ENCODE data around the gene REEP6.

The REEP6 gene

DNA sequence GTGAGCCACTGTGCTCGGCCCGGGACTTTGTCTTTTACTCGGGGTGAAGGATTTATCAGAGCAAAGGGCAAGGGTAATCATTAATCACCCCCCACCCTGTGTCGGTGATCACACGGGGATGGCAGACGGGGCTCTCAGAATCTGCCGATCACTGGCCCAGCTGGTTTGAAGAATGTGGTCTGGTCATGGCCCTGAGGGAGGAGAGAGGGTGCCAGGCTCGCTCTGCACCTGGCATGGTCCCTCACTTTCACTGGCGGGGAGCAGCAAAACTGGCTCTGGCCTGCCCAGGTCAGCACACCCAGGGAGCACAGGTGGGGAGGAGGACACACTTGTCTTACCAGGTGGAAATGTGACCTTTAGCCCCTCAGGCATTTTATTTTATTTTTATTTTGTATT, 10.2 kb downstream of the REEP6 start:
- POLR2A ChIA-PET = no interaction called here
- WGBS (ENCODE audit: insufficient coverage) = 60% methylated on average over 1 of the region's 9 CpGs
- Histone ChIP-seq H3K27me3 (replicated peaks in 2 of 5; ENCODE audit: control insufficient read depth in 4 of 5, insufficient read depth in 5 of 5, low read length in 4 of 5) (peaks cover 0 to 38% (median 7%) of the 10 kb centered on the region in 5 experiments), H3K4me3 (ENCODE audit: control insufficient read depth in 1 of 7, extremely low read depth in 1 of 7, insufficient read depth in 4 of 7, low read depth in 2 of 7, low read length in 6 of 7) (no peak overlapping the region), H3K27ac (ENCODE audit: insufficient read depth in 1 of 2, low read depth in 1 of 2, low read length in 2 of 2, poor library complexity in 1 of 2, severe bottlenecking in 2 of 2) (no peak overlapping the region), H3K9me3 (ENCODE audit: control extremely low read depth in 1 of 5, control insufficient read depth in 4 of 5, insufficient read depth in 2 of 5, low read depth in 1 of 5, low read length in 4 of 5) (no peaks in the 10 kb centered on the region), H3K4me1 (ENCODE audit: control extremely low read depth in 1 of 4, control insufficient read depth in 4 of 4, insufficient read depth in 4 of 4, low read length in 3 of 4) (peaks cover 0 to 11% (median 7%) of the 10 kb centered on the region in 4 experiments), H3K36me3 (ENCODE audit: control insufficient read depth in 4 of 4, insufficient read depth in 4 of 4, low read length in 3 of 4) (no peaks in the 10 kb centered on the region)
- DNase-seq = no peak
- CTCF ChIA-PET = interaction anchor here (0.9 to 1.5 kb wide), 2 partner anchors 8 to 264 kb away, joined by 3 read pairs; no protein-coding TSS in a partner anchor

DNA sequence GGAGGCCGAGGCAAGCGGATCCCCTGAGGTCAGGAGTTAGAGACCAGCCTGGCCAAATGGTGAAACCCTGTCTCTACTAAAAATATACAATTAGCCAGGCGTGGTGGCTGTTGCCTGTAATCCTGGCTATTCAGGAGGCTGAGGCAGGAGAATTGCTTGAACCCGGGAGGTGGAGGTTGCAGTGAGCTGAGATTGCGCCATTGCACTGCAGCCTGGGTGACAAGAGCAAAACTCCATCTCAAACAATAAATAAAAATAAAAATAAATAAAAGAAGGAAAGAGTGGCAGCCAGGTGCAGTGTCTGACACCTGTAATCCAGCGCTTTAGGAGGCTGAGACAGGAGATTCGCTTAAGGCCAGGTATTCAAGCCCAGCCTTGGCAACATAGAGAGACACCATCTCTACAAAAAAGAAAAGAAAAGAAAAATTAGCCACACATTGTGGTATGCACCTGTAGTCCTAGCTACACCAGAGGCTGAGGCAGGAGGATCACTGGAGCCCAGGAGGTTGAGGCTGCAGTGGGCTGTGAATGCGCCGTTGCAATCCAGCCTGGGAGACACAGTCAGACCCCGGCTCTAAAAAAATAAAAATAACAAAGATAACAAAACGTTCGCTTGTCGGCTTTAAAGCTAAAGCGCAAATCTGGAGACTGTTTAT, 11.6 kb downstream of the REEP6 start:
- DNase-seq = no peak
- 71% methylated on average over 10 of the region's 14 CpGs for WGBS (ENCODE audit: insufficient coverage)
- Histone ChIP-seq H3K27me3 (replicated peaks in 2 of 5; ENCODE audit: control insufficient read depth in 4 of 5, insufficient read depth in 5 of 5, low read length in 4 of 5) (peaks cover 0 to 39% (median 7%) of the 10 kb centered on the region in 5 experiments), H3K36me3 (ENCODE audit: control insufficient read depth in 4 of 4, insufficient read depth in 4 of 4, low read length in 3 of 4) (no peaks in the 10 kb centered on the region), H3K4me3 (ENCODE audit: control insufficient read depth in 1 of 7, extremely low read depth in 1 of 7, insufficient read depth in 4 of 7, low read depth in 2 of 7, low read length in 6 of 7) (no peak overlapping the region), H3K4me1 (ENCODE audit: control extremely low read depth in 1 of 4, control insufficient read depth in 4 of 4, insufficient read depth in 4 of 4, low read length in 3 of 4) (peaks cover 0 to 15% (median 9%) of the 10 kb centered on the region in 4 experiments), H3K9me3 (ENCODE audit: control extremely low read depth in 1 of 5, control insufficient read depth in 4 of 5, insufficient read depth in 2 of 5, low read depth in 1 of 5, low read length in 4 of 5) (no peaks in the 10 kb centered on the region), H3K27ac (ENCODE audit: insufficient read depth in 1 of 2, low read depth in 1 of 2, low read length in 2 of 2, poor library complexity in 1 of 2, severe bottlenecking in 2 of 2) (no peak overlapping the region)
- CTCF ChIA-PET = no interaction called here
- POLR2A ChIA-PET = no interaction called here

- WGBS (ENCODE audit: insufficient coverage) = 7% methylated on average over 49 of the region's 49 CpGs
- POLR2A ChIA-PET = no interaction called here
- CTCF ChIA-PET = interaction anchor here (1.0 kb wide), 1 partner anchor 37 kb away, joined by 3 read pairs; no protein-coding TSS in a partner anchor
- peaks cover 0 to 39% (median 7%) of the 10 kb centered on the region in 5 experiments for H3K27me3 ChIP-seq (replicated peaks in 2 of 5; ENCODE audit: control insufficient read depth in 4 of 5, insufficient read depth in 5 of 5, low read length in 4 of 5)
- H3K4me3 ChIP-seq (ENCODE audit: control insufficient read depth in 1 of 7, extremely low read depth in 1 of 7, insufficient read depth in 4 of 7, low read depth in 2 of 7, low read length in 6 of 7) = peak overlapping the region in 1 of 7 experiments; percentile 34
- H3K36me3 ChIP-seq (ENCODE audit: control insufficient read depth in 4 of 4, insufficient read depth in 4 of 4, low read length in 3 of 4) = no peaks in the 10 kb centered on the region
- peak; percentile 53 to 72 (median 69) for DNase-seq
- H3K4me1 ChIP-seq (ENCODE audit: control extremely low read depth in 1 of 4, control insufficient read depth in 4 of 4, insufficient read depth in 4 of 4, low read length in 3 of 4) = peaks cover 0 to 19% (median 13%) of the 10 kb centered on the region in 4 experiments
- no peak overlapping the region for H3K27ac ChIP-seq (ENCODE audit: insufficient read depth in 1 of 2, low read depth in 1 of 2, low read length in 2 of 2, poor library complexity in 1 of 2, severe bottlenecking in 2 of 2)
- no peaks in the 10 kb centered on the region for H3K9me3 ChIP-seq (ENCODE audit: control extremely low read depth in 1 of 5, control insufficient read depth in 4 of 5, insufficient read depth in 2 of 5, low read depth in 1 of 5, low read length in 4 of 5)
Measured at GRCh38 chr19:1503089-1503924, 12.3 kb downstream of the REEP6 start.

DNA sequence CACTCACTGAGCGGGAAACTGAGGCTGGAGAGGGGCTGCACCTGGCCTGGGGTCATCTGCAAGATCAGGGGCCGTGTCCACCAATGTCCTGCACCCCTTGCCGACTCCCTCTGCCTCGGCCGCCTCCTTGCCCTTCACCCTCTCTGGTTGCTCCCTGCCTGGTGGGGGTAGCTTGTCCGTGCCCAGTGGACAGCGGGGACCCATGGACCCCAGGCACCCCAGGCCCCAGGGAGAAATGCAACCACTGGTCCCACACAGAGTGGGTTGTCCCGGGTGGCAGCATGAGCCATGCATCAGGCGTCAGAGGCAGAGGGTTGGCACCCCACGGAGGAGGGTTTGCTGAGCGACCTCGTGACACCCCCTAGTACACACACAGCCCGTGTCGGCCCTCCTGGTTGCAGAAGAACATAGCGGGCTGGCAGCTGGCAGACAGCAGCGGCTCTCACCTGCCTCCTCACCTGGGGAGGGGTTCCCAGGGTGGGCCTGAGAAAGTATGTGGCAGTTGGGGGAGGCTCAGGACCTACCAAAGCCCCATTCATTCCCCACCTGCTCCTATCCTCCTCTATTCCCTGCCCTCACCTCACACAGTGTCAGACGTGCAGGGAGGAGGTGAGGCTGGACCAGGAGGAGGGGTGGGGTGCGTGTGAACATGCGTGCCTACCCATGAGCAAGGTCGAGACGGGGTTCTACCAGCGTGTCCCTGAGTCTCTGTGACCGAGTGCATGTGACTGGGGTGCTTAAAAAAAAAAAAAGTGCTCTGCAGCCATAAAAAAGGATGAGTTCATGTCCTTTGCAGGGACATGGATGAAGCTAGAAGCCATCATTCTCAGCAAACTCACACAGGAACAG, 13.2 kb downstream of the REEP6 start:
- Histone ChIP-seq H3K4me1 (ENCODE audit: control extremely low read depth in 1 of 4, control insufficient read depth in 4 of 4, insufficient read depth in 4 of 4, low read length in 3 of 4) (peaks cover 0 to 22% (median 16%) of the 10 kb centered on the region in 4 experiments), H3K27me3 (replicated peaks in 2 of 5; ENCODE audit: control insufficient read depth in 4 of 5, insufficient read depth in 5 of 5, low read length in 4 of 5) (peaks cover 0 to 40% (median 7%) of the 10 kb centered on the region in 5 experiments), H3K9me3 (ENCODE audit: control extremely low read depth in 1 of 5, control insufficient read depth in 4 of 5, insufficient read depth in 2 of 5, low read depth in 1 of 5, low read length in 4 of 5) (no peaks in the 10 kb centered on the region), H3K4me3 (ENCODE audit: control insufficient read depth in 1 of 7, extremely low read depth in 1 of 7, insufficient read depth in 4 of 7, low read depth in 2 of 7, low read length in 6 of 7) (peak overlapping the region in 1 of 7 experiments; percentile 34), H3K27ac (ENCODE audit: insufficient read depth in 1 of 2, low read depth in 1 of 2, low read length in 2 of 2, poor library complexity in 1 of 2, severe bottlenecking in 2 of 2) (no peak overlapping the region), H3K36me3 (ENCODE audit: control insufficient read depth in 4 of 4, insufficient read depth in 4 of 4, low read length in 3 of 4) (no peaks in the 10 kb centered on the region)
- 58% methylated on average over 19 of the region's 23 CpGs for WGBS (ENCODE audit: insufficient coverage)
- CTCF ChIA-PET = interaction anchor here (0.6 to 1.0 kb wide), 2 partner anchors 38 to 287 kb away, joined by 3 to 4 read pairs; no protein-coding TSS in a partner anchor
- DNase-seq = no peak
- POLR2A ChIA-PET = no interaction called here

DNA sequence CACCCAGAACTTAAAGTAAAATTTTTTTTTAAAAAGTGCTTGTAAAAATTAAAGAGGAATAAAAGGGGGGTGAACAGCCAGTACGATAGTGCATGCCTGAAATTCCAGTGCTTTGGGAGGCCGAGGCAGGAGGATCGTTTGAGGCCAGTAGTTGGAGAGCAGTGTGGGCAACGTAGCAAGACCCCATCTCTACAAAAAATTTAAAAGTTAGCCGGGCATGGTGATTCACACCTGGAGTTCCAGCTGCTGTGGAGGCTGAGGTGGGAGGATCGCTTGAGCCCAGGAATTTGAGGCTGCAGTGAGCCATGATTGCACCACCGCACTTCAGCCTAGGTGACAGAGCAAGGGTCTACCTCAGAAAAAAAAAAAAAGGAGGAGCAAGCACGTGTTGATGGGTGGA, 14.0 kb downstream of the REEP6 start:
- Histone ChIP-seq H3K4me1 (ENCODE audit: control extremely low read depth in 1 of 4, control insufficient read depth in 4 of 4, insufficient read depth in 4 of 4, low read length in 3 of 4) (peaks cover 0 to 22% (median 16%) of the 10 kb centered on the region in 4 experiments), H3K27ac (ENCODE audit: insufficient read depth in 1 of 2, low read depth in 1 of 2, low read length in 2 of 2, poor library complexity in 1 of 2, severe bottlenecking in 2 of 2) (no peak overlapping the region), H3K9me3 (ENCODE audit: control extremely low read depth in 1 of 5, control insufficient read depth in 4 of 5, insufficient read depth in 2 of 5, low read depth in 1 of 5, low read length in 4 of 5) (no peaks in the 10 kb centered on the region), H3K36me3 (ENCODE audit: control insufficient read depth in 4 of 4, insufficient read depth in 4 of 4, low read length in 3 of 4) (no peaks in the 10 kb centered on the region), H3K4me3 (ENCODE audit: control insufficient read depth in 1 of 7, extremely low read depth in 1 of 7, insufficient read depth in 4 of 7, low read depth in 2 of 7, low read length in 6 of 7) (no peak overlapping the region), H3K27me3 (replicated peaks in 2 of 5; ENCODE audit: control insufficient read depth in 4 of 5, insufficient read depth in 5 of 5, low read length in 4 of 5) (peaks cover 0 to 46% (median 14%) of the 10 kb centered on the region in 5 experiments)
- 83% methylated on average over 7 of the region's 8 CpGs for WGBS (ENCODE audit: insufficient coverage)
- no peak for DNase-seq
- CTCF ChIA-PET = no interaction called here
- POLR2A ChIA-PET = no interaction called here

- no peak overlapping the region for H3K27ac ChIP-seq (ENCODE audit: insufficient read depth in 1 of 2, low read depth in 1 of 2, low read length in 2 of 2, poor library complexity in 1 of 2, severe bottlenecking in 2 of 2)
- H3K36me3 ChIP-seq (ENCODE audit: control insufficient read depth in 4 of 4, insufficient read depth in 4 of 4, low read length in 3 of 4) = no peaks in the 10 kb centered on the region
- ChIA-PET POLR2A (interaction anchor here (0.6 kb wide), 1 partner anchor 92 kb away, joined by 4 read pairs; no protein-coding TSS in a partner anchor), CTCF (no interaction called here)
- no peaks in the 10 kb centered on the region for H3K9me3 ChIP-seq (ENCODE audit: control extremely low read depth in 1 of 5, control insufficient read depth in 4 of 5, insufficient read depth in 2 of 5, low read depth in 1 of 5, low read length in 4 of 5)
- H3K27me3 ChIP-seq (replicated peaks in 2 of 5; ENCODE audit: control insufficient read depth in 4 of 5, insufficient read depth in 5 of 5, low read length in 4 of 5) = peaks cover 0 to 59% (median 16%) of the 10 kb centered on the region in 5 experiments
- DNase-seq = no peak
- 94% methylated on average over 40 of the region's 45 CpGs for WGBS (ENCODE audit: insufficient coverage)
- H3K4me1 ChIP-seq (ENCODE audit: control extremely low read depth in 1 of 4, control insufficient read depth in 4 of 4, insufficient read depth in 4 of 4, low read length in 3 of 4) = peaks cover 0 to 24% (median 16%) of the 10 kb centered on the region in 4 experiments
- H3K4me3 ChIP-seq (ENCODE audit: control insufficient read depth in 1 of 7, extremely low read depth in 1 of 7, insufficient read depth in 4 of 7, low read depth in 2 of 7, low read length in 6 of 7) = no peak overlapping the region
Measured at GRCh38 chr19:1505991-1506881, 15.3 kb downstream of the REEP6 start.
